Body of pancreas (tissue), 4 donors: ENCODE results near the gene PTP4A2. TPM values are rescaled to one million over a fixed set of nuclear protein-coding genes. Genes with fewer than 3 reads are reported as not detected.

ENCODE experiments used
- ATAC-seq: fragments of 150-250 bp; one replicate; pipeline ENCODE4 v1.9.1; 2016
- DNase-seq, 4 donors: peaks; one replicate each; pipeline ENCODE4 v3.0.0-alpha.2; 2019
- H3K27ac ChIP-seq, 4 donors: fragments of 200-600 bp; sonication (generic); 1 replicate in 3 of 4; 2 replicates in 1 of 4; pipeline versions ENCODE4 v1.5.1 to v1.6.1; 2016 to 2019; ENCODE audit warnings: mild to moderate bottlenecking in 1 of 4, mixed read lengths in 1 of 4, moderate library complexity in 1 of 4
- H3K27me3 ChIP-seq, 2 donors: fragments of 200-600 bp; sonication (generic); one replicate each; pipeline ENCODE4 v1.6.0; 2016; ENCODE audit warnings: mild to moderate bottlenecking in 1 of 2
- H3K36me3 ChIP-seq, 2 donors: fragments of 200-600 bp; sonication (generic); replicated peaks in 1 of 2; 2 replicates each; pipeline ENCODE4 v1.5.1; 2016; ENCODE audit warnings: low read depth in 2 of 2; ENCODE audit not compliant: insufficient read depth in 1 of 2
- H3K4me1 ChIP-seq: fragments of 200-600 bp; sonication (generic); one replicate; pipeline ENCODE4 v1.6.0; 2016
- H3K4me3 ChIP-seq, 2 donors: fragments of 200-600 bp; sonication (generic); 1 replicate in 1 of 2; 2 replicates in 1 of 2; pipeline ENCODE4 v1.5.1; 2016 to 2019
- H3K9me3 ChIP-seq, 3 donors: fragments of 200-600 bp; sonication (generic); 1 replicate in 2 of 3; 2 replicates in 1 of 3; pipeline ENCODE4 v1.5.1; 2016
- POLR2A ChIP-seq, 3 donors: fragments of 450-650 bp; IDR thresholded peaks; one replicate each; pipeline ENCODE4 v1.6.1; 2016; ENCODE audit warnings: antibody characterized with exemption in 3 of 3, mild to moderate bottlenecking in 2 of 3
- whole genome bisulfite sequencing, 2 donors: methylation state at CpG; one replicate each; pipeline ENCODE4 v1.1.5; 2017; 5-methylcytosine and 5-hydroxymethylcytosine counted together
- intact Hi-C: fragments of 100-400 bp; cut with DNase I; formaldehyde crosslinking; loops from one replicate; pipeline ENCODE4 v1.15.1; 2023
- total RNA-seq, 2 donors: library from RNA; depleted of rRNA; stranded (reverse); fragments of >200 nt; gene quantifications; one replicate each; pipeline ENCODE4 v1.1.0, GENCODE V29; 2016
- TF ChIP-seq, protein P1 (sequence below), 7 experiments: fragments of 450-650 bp in 4 of 7; fragments of 200-600 bp in 3 of 7; sonication (generic) in 3 of 7; IDR thresholded peaks; one replicate each; pipeline ENCODE4 v1.5.1; 2016 to 2019; ENCODE audit warnings: antibody characterized with exemption in 7 of 7

PTP4A2 gene
- total RNA-seq, 2 donors from 2014 or later: 79.6 to 103 TPM

DNA sequence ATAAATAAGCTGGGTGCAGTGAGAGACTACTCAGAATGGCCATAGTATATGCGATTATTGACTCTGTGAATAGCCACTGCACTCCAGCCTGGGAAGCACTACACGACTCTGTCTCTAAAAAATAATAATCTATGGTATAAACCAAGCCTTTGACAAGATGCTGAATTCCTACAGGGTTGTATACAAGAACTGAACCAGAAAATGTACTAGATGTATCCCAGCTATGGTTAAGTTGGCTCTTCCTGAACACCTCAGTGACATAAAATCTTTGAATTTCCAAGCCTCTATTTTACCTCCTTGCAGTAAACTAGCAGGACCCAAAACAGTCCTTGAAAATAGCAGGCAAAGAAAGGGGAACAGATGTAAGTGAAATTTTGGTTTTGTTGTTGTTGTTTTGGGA is 32.5 kb downstream of the PTP4A2 start:
- no peak for DNase-seq
- TF ChIP-seq, protein P1, sequence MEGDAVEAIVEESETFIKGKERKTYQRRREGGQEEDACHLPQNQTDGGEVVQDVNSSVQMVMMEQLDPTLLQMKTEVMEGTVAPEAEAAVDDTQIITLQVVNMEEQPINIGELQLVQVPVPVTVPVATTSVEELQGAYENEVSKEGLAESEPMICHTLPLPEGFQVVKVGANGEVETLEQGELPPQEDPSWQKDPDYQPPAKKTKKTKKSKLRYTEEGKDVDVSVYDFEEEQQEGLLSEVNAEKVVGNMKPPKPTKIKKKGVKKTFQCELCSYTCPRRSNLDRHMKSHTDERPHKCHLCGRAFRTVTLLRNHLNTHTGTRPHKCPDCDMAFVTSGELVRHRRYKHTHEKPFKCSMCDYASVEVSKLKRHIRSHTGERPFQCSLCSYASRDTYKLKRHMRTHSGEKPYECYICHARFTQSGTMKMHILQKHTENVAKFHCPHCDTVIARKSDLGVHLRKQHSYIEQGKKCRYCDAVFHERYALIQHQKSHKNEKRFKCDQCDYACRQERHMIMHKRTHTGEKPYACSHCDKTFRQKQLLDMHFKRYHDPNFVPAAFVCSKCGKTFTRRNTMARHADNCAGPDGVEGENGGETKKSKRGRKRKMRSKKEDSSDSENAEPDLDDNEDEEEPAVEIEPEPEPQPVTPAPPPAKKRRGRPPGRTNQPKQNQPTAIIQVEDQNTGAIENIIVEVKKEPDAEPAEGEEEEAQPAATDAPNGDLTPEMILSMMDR (IDR thresholded peaks at IDR 0.05): no peak
- no peak for TF ChIP-seq POLR2A (IDR thresholded peaks at IDR 0.05)
- intact Hi-C loops: no loop called here
- Histone ChIP-seq H3K4me3 (no peak overlapping the region), H3K27ac (no peak overlapping the region), H3K27me3 (no peaks in the 10 kb centered on the region), H3K4me1 (peaks cover 6% of the 10 kb centered on the region), H3K9me3 (no peaks in the 10 kb centered on the region), H3K36me3 (peaks cover 6 to 13% of the 10 kb centered on the region in 2 donors)
- no peak for ATAC-seq
- WGBS, 2 donors: 96 to 100% methylated on average over 2 of the region's 2 CpGs

- DNase-seq: no peak
- Histone ChIP-seq H3K27ac (no peak overlapping the region), H3K4me1 (no peaks in the 10 kb centered on the region), H3K9me3 (no peaks in the 10 kb centered on the region), H3K36me3 (peaks cover 6 to 13% of the 10 kb centered on the region in 2 donors), H3K27me3 (no peaks in the 10 kb centered on the region), H3K4me3 (no peak overlapping the region)
- no peak for TF ChIP-seq POLR2A (IDR thresholded peaks at IDR 0.05)
- TF ChIP-seq, protein P1 (IDR thresholded peaks at IDR 0.05): no peak
- 87 to 94% methylated on average over 6 of the region's 6 CpGs for WGBS, 2 donors
- intact Hi-C loops: no loop called here
- ATAC-seq: no peak
Measured at GRCh38 chr1:31905093-31905509, 33.1 kb downstream of the PTP4A2 start.

- Histone ChIP-seq H3K4me1 (no peaks in the 10 kb centered on the region), H3K9me3 (no peaks in the 10 kb centered on the region), H3K4me3 (no peak overlapping the region), H3K27me3 (no peaks in the 10 kb centered on the region), H3K36me3 (peaks cover 5 to 13% of the 10 kb centered on the region in 2 donors), H3K27ac (no peak overlapping the region)
- intact Hi-C loops: no loop called here
- TF ChIP-seq, protein P1 (IDR thresholded peaks at IDR 0.05): no peak
- no peak for TF ChIP-seq POLR2A (IDR thresholded peaks at IDR 0.05)
- peak in 1 of 4 donors; percentile 50 for DNase-seq
- no peak for ATAC-seq
- 75 to 80% methylated on average over 9 of the region's 9 CpGs for WGBS, 2 donors
Measured at GRCh38 chr1:31904339-31905092, 33.7 kb downstream of the PTP4A2 start.

DNA sequence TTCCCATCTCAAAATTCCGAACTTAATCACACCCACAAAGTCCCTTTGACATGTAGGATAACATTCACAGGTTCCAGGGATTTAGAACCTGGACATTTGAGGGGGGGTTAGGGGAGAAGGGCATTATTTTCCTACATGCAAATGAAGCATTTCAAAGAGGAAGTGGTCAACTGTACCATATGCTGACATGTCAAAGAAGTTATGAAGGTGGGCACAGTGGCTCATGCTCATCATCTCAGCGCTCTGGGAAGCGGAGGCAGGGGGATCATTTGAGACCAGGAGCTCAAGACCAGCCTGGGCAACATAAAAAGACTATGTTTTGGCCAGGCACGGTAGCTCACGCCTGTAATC is 35.7 kb downstream of the PTP4A2 start:
- Histone ChIP-seq H3K27ac (no peak overlapping the region), H3K27me3 (no peaks in the 10 kb centered on the region), H3K4me3 (no peak overlapping the region), H3K36me3 (peaks cover 0 to 4% of the 10 kb centered on the region in 2 donors), H3K4me1 (no peaks in the 10 kb centered on the region), H3K9me3 (no peaks in the 10 kb centered on the region)
- TF ChIP-seq, protein P1 (IDR thresholded peaks at IDR 0.05): no peak
- TF ChIP-seq POLR2A (IDR thresholded peaks at IDR 0.05): no peak
- ATAC-seq: no peak
- DNase-seq: no peak
- intact Hi-C loops: no loop called here
- 91 to 92% methylated on average over 5 of the region's 5 CpGs for WGBS, 2 donors
